ENCODE results near the gene STOML1.
"Not testable (repeated sequence)": the region's sequence is repeated elsewhere in the genome, so short reads cannot be mapped to it uniquely, and the experiment has no call there.

Gene STOML1

GRCh38 chr15:73940061-73940981 lies 51.8 kb downstream of the STOML1 start:
- no peaks in the 10 kb centered on the region for H4K20me1 ChIP-seq (ENCODE audit: insufficient read depth)
- H3K4me1 ChIP-seq (ENCODE audit: low read depth, poor library complexity, severe bottlenecking): no peaks in the 10 kb centered on the region
- H2AFZ ChIP-seq (ENCODE audit: low read depth): no peak overlapping the region
- H3K27me3 ChIP-seq (ENCODE audit: insufficient read depth, low read depth): no peaks in the 10 kb centered on the region; the same call in 1 of the 2 replicates
- no peaks in the 10 kb centered on the region for H3K79me2 ChIP-seq (ENCODE audit: insufficient read depth, low read depth)
- no peak overlapping the region for H3K27ac ChIP-seq
- no peak overlapping the region for H3K4me2 ChIP-seq
- TF ChIP-seq, protein P1, sequence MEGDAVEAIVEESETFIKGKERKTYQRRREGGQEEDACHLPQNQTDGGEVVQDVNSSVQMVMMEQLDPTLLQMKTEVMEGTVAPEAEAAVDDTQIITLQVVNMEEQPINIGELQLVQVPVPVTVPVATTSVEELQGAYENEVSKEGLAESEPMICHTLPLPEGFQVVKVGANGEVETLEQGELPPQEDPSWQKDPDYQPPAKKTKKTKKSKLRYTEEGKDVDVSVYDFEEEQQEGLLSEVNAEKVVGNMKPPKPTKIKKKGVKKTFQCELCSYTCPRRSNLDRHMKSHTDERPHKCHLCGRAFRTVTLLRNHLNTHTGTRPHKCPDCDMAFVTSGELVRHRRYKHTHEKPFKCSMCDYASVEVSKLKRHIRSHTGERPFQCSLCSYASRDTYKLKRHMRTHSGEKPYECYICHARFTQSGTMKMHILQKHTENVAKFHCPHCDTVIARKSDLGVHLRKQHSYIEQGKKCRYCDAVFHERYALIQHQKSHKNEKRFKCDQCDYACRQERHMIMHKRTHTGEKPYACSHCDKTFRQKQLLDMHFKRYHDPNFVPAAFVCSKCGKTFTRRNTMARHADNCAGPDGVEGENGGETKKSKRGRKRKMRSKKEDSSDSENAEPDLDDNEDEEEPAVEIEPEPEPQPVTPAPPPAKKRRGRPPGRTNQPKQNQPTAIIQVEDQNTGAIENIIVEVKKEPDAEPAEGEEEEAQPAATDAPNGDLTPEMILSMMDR (conservative IDR thresholded peaks at IDR 0.05; ENCODE audit: low read depth, low read length): no peak
- H3K36me3 ChIP-seq (ENCODE audit: insufficient read depth): no peaks in the 10 kb centered on the region
- H3K9ac ChIP-seq: no peak overlapping the region
- H3K4me3 ChIP-seq (IDR thresholded peaks at IDR 0.05; ENCODE audit: insufficient read depth, low read depth, low read length): no peak overlapping the region

GRCh38 chr15:73939138-73939537 lies 53.0 kb downstream of the STOML1 start:
- no peaks in the 10 kb centered on the region for H3K79me2 ChIP-seq (ENCODE audit: insufficient read depth, low read depth)
- H4K20me1 ChIP-seq (ENCODE audit: insufficient read depth): no peaks in the 10 kb centered on the region
- H3K27ac ChIP-seq: no peak overlapping the region
- H3K27me3 ChIP-seq (ENCODE audit: insufficient read depth, low read depth): no peaks in the 10 kb centered on the region; the same call in 1 of the 2 replicates
- no peak overlapping the region for H3K9ac ChIP-seq
- H2AFZ ChIP-seq (ENCODE audit: low read depth): no peak overlapping the region
- TF ChIP-seq, protein P1 (conservative IDR thresholded peaks at IDR 0.05; ENCODE audit: low read depth, low read length): no peak
- no peaks in the 10 kb centered on the region for H3K36me3 ChIP-seq (ENCODE audit: insufficient read depth)
- H3K4me3 ChIP-seq (IDR thresholded peaks at IDR 0.05; ENCODE audit: insufficient read depth, low read depth, low read length): no peak overlapping the region
- no peak overlapping the region for H3K4me2 ChIP-seq
- no peaks in the 10 kb centered on the region for H3K4me1 ChIP-seq (ENCODE audit: low read depth, poor library complexity, severe bottlenecking)

DNA sequence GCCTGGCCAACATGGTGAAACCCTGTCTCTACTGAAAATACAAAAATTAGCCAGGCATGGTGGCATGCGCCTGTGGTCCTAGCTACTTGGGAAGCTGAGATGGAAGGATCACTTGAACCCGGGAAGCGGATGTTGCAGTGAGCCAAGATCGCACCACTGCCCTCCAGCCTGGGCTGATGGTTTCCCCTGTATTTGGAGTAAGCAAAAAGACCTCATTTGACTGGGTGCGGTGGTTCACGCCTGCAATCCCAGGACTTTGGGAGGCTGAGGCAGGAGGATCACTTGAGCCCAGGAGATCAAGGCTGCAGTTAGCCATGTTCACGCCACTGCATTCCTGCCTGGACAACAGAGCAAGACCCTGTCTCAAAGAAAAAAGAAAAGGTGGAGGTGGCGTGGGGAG lies 53.6 kb downstream of the STOML1 start:
- not testable (repeated sequence) for H2AFZ ChIP-seq (ENCODE audit: low read depth); H3K27me3 ChIP-seq (ENCODE audit: insufficient read depth, low read depth); H3K4me3 ChIP-seq (IDR thresholded peaks at IDR 0.05; ENCODE audit: insufficient read depth, low read depth, low read length); H4K20me1 ChIP-seq (ENCODE audit: insufficient read depth); H3K27ac ChIP-seq; H3K79me2 ChIP-seq (ENCODE audit: insufficient read depth, low read depth); H3K36me3 ChIP-seq (ENCODE audit: insufficient read depth); H3K4me2 ChIP-seq; H3K9ac ChIP-seq; H3K4me1 ChIP-seq (ENCODE audit: low read depth, poor library complexity, severe bottlenecking)

DNA sequence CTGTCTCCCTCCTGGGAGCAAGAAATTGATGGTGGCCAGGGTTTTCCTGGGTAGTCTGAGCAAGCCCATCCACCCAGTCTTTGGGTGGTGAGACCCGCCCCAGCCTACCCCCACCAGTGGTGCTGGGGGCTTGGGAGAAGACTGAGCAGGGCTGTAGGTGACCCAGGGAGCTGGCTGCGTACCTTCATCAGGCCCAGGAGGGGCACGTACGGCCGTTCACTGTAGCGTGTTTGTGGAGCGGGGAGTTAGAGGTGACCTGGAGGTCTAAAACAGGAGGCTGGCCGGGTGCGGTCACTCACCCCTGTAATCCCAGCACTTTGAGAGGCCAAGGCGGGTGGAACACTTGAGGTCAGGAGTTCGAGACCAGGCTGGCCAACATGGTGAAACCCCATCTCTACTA lies 54.4 kb downstream of the STOML1 start:
- Histone ChIP-seq H3K79me2 (ENCODE audit: insufficient read depth, low read depth) (no peaks in the 10 kb centered on the region), H2AFZ (ENCODE audit: low read depth) (no peak overlapping the region), H3K4me3 (IDR thresholded peaks at IDR 0.05; ENCODE audit: insufficient read depth, low read depth, low read length) (no peak overlapping the region), H3K36me3 (ENCODE audit: insufficient read depth) (no peaks in the 10 kb centered on the region), H3K4me1 (ENCODE audit: low read depth, poor library complexity, severe bottlenecking) (no peaks in the 10 kb centered on the region), H3K4me2 (no peak overlapping the region), H4K20me1 (ENCODE audit: insufficient read depth) (no peaks in the 10 kb centered on the region), H3K27ac (no peak overlapping the region), H3K27me3 (ENCODE audit: insufficient read depth, low read depth) (peaks cover 4% of the 10 kb centered on the region; the same call in 1 of the 2 replicates), H3K9ac (no peak overlapping the region)
- TF ChIP-seq, protein P1 (conservative IDR thresholded peaks at IDR 0.05; ENCODE audit: low read depth, low read length): no peak

DNA sequence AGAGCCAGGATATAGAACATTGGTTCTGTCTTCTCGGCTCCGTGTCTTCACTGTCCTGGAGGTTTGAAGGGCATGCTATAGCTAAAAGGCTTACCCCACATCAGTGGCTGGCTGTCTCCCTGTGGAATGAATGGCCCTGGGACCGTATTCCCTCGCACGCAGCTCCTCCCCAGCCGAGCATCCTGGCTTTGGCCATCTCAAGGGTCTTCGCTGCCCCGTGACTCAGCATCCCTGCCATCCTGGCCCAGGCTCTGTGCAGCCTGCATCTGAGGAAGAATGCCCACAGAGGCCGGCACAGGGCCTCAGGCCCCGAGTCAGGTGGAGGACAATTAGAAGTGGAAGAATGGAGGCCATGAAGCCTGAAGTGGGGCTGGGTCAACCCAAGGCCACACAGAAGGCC lies 54.8 kb downstream of the STOML1 start:
- Histone ChIP-seq H3K4me1 (ENCODE audit: low read depth, poor library complexity, severe bottlenecking) (no peaks in the 10 kb centered on the region), H2AFZ (ENCODE audit: low read depth) (no peak overlapping the region), H3K27ac (no peak overlapping the region), H3K9ac (no peak overlapping the region), H3K79me2 (ENCODE audit: insufficient read depth, low read depth) (no peaks in the 10 kb centered on the region), H3K36me3 (ENCODE audit: insufficient read depth) (no peaks in the 10 kb centered on the region), H3K4me2 (no peak overlapping the region), H4K20me1 (ENCODE audit: insufficient read depth) (no peaks in the 10 kb centered on the region), H3K27me3 (ENCODE audit: insufficient read depth, low read depth) (peaks cover 5% of the 10 kb centered on the region; the same call in 1 of the 2 replicates), H3K4me3 (IDR thresholded peaks at IDR 0.05; ENCODE audit: insufficient read depth, low read depth, low read length) (no peak overlapping the region)
- TF ChIP-seq, protein P1 (conservative IDR thresholded peaks at IDR 0.05; ENCODE audit: low read depth, low read length): no peak
